Fibroblast of pulmonary artery (primary cell): Measurements from ENCODE around the gene MYH6.

Source experiments
- DNase-seq: peaks from one replicate; pipeline ENCODE4 v3.0.0-alpha.2; 2010; ENCODE audit warnings: low read depth
- H3K4me3 ChIP-seq: replicated peaks from 2 replicates; pipeline ENCODE4 v1.5.1; 2011; ENCODE audit warnings: low read depth, mild to moderate bottlenecking, control low read depth, low read length, moderate library complexity
- TF ChIP-seq, protein P1 (sequence below): IDR thresholded peaks from 2 replicates; pipeline ENCODE4 v1.5.1; 2011; ENCODE audit warnings: mild to moderate bottlenecking, control low read depth, low read length, inconsistent platforms; ENCODE audit errors: missing control alignments

The MYH6 gene

DNA sequence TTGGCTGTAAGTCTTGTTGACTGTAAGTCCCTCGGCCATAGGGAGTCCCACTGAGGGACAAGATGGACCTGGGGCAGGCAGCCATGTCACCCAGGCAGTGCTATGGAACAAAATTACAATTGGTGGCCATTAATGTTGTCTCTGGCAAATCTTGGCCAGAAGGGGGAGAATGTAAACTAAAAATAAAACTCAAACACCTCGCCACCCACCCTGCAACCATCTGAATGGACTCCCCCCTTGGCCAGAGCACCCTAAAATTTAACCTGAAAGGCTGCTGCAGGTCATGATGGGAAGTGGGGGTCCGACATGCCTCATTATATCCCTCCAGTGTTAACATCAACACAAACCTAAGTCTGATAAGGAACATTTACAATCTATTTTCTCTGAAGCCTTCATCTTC lies 63.6 kb downstream of the MYH6 start:
- DNase-seq: no peak
- H3K4me3 ChIP-seq: no peak overlapping the region
- TF ChIP-seq, protein P1, sequence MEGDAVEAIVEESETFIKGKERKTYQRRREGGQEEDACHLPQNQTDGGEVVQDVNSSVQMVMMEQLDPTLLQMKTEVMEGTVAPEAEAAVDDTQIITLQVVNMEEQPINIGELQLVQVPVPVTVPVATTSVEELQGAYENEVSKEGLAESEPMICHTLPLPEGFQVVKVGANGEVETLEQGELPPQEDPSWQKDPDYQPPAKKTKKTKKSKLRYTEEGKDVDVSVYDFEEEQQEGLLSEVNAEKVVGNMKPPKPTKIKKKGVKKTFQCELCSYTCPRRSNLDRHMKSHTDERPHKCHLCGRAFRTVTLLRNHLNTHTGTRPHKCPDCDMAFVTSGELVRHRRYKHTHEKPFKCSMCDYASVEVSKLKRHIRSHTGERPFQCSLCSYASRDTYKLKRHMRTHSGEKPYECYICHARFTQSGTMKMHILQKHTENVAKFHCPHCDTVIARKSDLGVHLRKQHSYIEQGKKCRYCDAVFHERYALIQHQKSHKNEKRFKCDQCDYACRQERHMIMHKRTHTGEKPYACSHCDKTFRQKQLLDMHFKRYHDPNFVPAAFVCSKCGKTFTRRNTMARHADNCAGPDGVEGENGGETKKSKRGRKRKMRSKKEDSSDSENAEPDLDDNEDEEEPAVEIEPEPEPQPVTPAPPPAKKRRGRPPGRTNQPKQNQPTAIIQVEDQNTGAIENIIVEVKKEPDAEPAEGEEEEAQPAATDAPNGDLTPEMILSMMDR: no peak

- TF ChIP-seq, protein P1: no peak
- H3K4me3 ChIP-seq: no peak overlapping the region
- no peak for DNase-seq
Observed at GRCh38 chr14:23339506-23340268, 68.4 kb downstream of the MYH6 start.

- TF ChIP-seq, protein P1: no peak
- H3K4me3 ChIP-seq: no peak overlapping the region
- DNase-seq: no peak
Observed at GRCh38 chr14:23335623-23336022, 72.5 kb downstream of the MYH6 start.
